ENCODE results near the gene BZW2. TPM values are rescaled to one million over a fixed set of nuclear protein-coding genes. Genes with fewer than 3 reads are reported as not detected.

Gene BZW2
- 61.8 and 91.4 TPM in 2 replicates for total RNA-seq

DNA sequence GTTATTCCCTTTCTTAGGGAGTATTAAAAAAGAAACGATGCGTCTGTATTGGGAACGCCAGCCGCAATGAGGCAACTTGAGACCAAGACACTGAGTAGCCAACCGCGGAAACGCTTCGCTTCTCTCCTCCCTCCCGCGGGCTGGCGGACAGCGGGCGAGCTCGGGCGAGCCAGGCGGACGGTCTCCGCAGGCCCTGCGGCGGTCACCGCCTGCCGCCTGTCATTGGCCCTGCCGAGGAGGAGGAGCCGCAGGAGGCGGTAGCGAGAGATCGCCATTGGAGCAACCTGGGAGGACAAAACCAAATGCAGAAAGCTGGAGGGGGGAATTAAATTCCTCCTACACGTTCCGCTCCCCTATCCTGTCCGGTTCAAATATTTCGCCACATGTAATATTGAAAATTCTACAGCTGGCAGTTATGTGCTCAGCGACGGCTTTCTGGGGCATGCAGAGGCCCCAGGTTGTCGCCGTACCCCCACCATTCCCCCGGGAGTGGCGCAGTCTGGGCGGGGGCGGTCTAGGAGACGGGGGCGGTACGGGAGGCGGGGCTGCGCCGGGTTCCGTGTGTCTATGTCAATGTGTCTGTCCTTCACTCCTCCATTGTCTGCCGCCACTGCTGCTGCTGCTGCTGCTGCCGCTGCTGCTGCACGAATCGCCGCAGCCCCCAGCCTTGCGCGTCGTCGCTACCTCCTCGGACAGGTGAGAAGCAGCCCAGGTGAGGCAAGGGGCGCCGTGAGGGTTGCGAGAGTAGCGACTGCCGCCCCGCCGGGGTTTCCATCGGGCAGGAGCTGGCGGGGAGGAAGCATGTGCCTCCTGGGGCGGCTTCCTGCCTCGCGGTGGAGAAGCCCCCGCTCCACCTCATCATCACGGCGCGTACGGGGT, at the start of gene BZW2, which contains the start of gene ANKMY2:
TSS of gene BZW2 (plus strand) at position 589 of the 879 bp plus-strand sequence. CDS start 19,263 bp downstream, outside the sequence.
TSS of gene ANKMY2 (minus strand) at position 162 of the 879 bp plus-strand sequence. CDS start 181 bp downstream, outside the sequence.
- DNase-seq (ENCODE audit: low read depth) (peak; percentile 89), FAIRE-seq (no peak)
- TF ChIP-seq, protein P1, sequence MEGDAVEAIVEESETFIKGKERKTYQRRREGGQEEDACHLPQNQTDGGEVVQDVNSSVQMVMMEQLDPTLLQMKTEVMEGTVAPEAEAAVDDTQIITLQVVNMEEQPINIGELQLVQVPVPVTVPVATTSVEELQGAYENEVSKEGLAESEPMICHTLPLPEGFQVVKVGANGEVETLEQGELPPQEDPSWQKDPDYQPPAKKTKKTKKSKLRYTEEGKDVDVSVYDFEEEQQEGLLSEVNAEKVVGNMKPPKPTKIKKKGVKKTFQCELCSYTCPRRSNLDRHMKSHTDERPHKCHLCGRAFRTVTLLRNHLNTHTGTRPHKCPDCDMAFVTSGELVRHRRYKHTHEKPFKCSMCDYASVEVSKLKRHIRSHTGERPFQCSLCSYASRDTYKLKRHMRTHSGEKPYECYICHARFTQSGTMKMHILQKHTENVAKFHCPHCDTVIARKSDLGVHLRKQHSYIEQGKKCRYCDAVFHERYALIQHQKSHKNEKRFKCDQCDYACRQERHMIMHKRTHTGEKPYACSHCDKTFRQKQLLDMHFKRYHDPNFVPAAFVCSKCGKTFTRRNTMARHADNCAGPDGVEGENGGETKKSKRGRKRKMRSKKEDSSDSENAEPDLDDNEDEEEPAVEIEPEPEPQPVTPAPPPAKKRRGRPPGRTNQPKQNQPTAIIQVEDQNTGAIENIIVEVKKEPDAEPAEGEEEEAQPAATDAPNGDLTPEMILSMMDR (IDR thresholded peaks at IDR 0.05; ENCODE audit: insufficient read depth, low read length, severe bottlenecking), result no peak
- no peaks in the 10 kb centered on the region for H3K36me3 ChIP-seq (ENCODE audit: control insufficient read depth, insufficient read depth, low read length)
- no peaks in the 10 kb centered on the region for H3K27me3 ChIP-seq (ENCODE audit: control insufficient read depth, insufficient read depth, low read length)
- peak within 1 kb of the TSS; percentile 91 for H3K4me3 ChIP-seq (ENCODE audit: low read depth, low read length)

DNA sequence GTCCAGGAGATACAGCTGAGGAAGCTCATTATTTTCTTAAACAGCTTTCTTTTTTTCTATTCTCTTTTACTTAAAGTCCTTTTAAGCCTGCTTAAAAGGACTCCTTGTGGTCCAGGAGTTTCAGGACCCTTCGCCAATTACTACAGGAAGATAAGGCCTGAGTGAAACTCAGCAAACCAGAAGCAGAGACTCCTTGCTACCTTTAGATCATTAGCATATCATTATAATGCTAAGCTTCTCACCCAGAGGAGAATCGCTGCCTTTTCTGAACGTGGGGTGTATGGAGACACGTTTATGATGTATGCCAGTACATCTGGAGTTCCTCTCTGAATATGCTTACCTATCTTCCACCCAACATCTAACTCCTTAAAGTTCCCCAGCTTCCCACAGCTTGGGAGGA, 48.0 kb upstream of the BZW2 start:
- FAIRE-seq (no peak), DNase-seq (ENCODE audit: low read depth) (no peak)
- Histone ChIP-seq H3K36me3 (ENCODE audit: control insufficient read depth, insufficient read depth, low read length) (no peaks in the 10 kb centered on the region), H3K4me3 (ENCODE audit: low read depth, low read length) (no peak overlapping the region), H3K27me3 (ENCODE audit: control insufficient read depth, insufficient read depth, low read length) (no peaks in the 10 kb centered on the region)
- TF ChIP-seq, protein P1 (IDR thresholded peaks at IDR 0.05; ENCODE audit: insufficient read depth, low read length, severe bottlenecking), result no peak

DNA sequence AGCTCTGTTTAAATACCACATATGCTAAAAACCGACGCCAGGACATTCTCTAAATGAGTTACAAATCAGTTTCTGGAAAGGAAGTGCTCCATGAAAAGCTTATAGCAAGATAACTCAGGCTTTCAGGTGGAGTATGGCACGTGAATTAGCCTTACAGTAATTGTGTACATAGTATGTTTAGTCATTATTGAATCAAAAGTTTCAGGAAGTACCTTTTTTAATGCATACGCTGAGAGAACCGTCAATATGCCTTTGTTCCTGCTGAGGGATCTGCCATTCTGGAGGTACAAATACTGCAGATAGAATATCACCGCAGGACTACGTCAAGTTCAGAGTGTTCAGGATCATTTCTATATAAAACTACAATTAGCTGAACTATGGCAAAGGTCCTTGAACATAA, 46.1 kb upstream of the BZW2 start:
- H3K27me3 ChIP-seq (ENCODE audit: control insufficient read depth, insufficient read depth, low read length), result no peaks in the 10 kb centered on the region
- H3K4me3 ChIP-seq (ENCODE audit: low read depth, low read length), result no peak overlapping the region
- FAIRE-seq (no peak), DNase-seq (ENCODE audit: low read depth) (peak; percentile 72)
- TF ChIP-seq, protein P1 (IDR thresholded peaks at IDR 0.05; ENCODE audit: insufficient read depth, low read length, severe bottlenecking), result no peak
- H3K36me3 ChIP-seq (ENCODE audit: control insufficient read depth, insufficient read depth, low read length), result no peaks in the 10 kb centered on the region

DNA sequence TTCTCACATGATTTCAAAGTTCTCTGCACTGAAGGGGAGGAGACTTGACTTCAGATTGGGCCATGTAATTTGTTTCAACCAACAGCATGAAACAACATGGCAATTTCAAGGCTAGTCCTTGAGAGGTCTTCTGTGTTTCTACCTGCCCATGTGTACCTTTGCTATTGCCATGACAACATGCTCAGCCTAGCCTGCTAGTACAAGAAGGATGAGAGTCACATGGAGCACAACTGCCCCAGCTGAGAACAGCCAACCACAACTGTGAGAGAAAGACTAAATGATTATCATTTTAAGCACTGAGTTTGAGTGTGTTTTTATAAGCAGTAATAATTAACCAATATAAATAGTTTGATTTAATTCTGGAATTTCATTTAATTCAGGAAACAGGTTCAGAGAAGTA, 42.3 kb upstream of the BZW2 start:
- TF ChIP-seq, protein P1 (IDR thresholded peaks at IDR 0.05; ENCODE audit: insufficient read depth, low read length, severe bottlenecking), result no peak
- DNase-seq (ENCODE audit: low read depth), result peak; percentile 40
- H3K27me3 ChIP-seq (ENCODE audit: control insufficient read depth, insufficient read depth, low read length), result no peaks in the 10 kb centered on the region
- H3K36me3 ChIP-seq (ENCODE audit: control insufficient read depth, insufficient read depth, low read length), result no peaks in the 10 kb centered on the region
- no peak for FAIRE-seq
- no peak overlapping the region for H3K4me3 ChIP-seq (ENCODE audit: low read depth, low read length)

DNA sequence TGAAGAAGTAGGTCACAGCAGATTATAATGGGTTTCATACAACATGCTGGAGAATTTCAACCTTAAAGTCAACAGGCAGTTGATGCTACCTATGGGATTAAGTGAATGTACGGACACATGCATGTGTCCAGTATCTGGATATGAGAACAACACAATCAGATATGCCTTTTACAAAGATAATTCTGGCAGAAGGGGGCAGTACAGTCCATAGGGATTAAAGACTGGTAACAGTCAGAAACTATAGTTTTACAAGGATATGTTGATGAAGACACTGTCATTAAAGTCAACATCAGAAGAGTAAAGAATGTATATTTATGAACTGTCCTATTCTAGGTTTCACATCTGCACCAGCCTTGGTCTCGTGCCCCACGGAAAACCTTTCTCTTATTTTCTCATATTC, 41.9 kb upstream of the BZW2 start:
- FAIRE-seq (no peak), DNase-seq (ENCODE audit: low read depth) (peak; percentile 29)
- TF ChIP-seq, protein P1 (IDR thresholded peaks at IDR 0.05; ENCODE audit: insufficient read depth, low read length, severe bottlenecking), result peak; percentile 12
- H3K36me3 ChIP-seq (ENCODE audit: control insufficient read depth, insufficient read depth, low read length), result no peaks in the 10 kb centered on the region
- no peak overlapping the region for H3K4me3 ChIP-seq (ENCODE audit: low read depth, low read length)
- no peaks in the 10 kb centered on the region for H3K27me3 ChIP-seq (ENCODE audit: control insufficient read depth, insufficient read depth, low read length)

Measured in bronchial epithelial cell (primary cell).